IPS DF 4.7 (cell line): ENCODE measurements around the gene KLF14.
"Not testable (repeated sequence)": the region's sequence is repeated elsewhere in the genome, so short reads cannot be mapped to it uniquely, and the experiment has no call there.

Experiments used
- DNase-seq: peaks from one replicate; pipeline ENCODE4 v3.0.0-alpha.2; 2013; ENCODE audit warnings: low spot score; ENCODE audit errors: extremely low read depth

KLF14 gene

GRCh38 chr7:130719541-130719940 lies 14.5 kb downstream of the KLF14 start:
- DNase-seq: no peak

GRCh38 chr7:130712416-130712815 lies 21.6 kb downstream of the KLF14 start:
- DNase-seq: no peak

- DNase-seq: no peak
Observed at GRCh38 chr7:130708766-130709165, 25.2 kb downstream of the KLF14 start.

- no peak for DNase-seq
Observed at GRCh38 chr7:130708001-130708400, 26.0 kb downstream of the KLF14 start.

GRCh38 chr7:130703851-130704250 lies 30.2 kb downstream of the KLF14 start:
- DNase-seq: no peak

GRCh38 chr7:130701650-130702049 lies 32.4 kb downstream of the KLF14 start:
- no peak for DNase-seq

- no peak for DNase-seq
Observed at GRCh38 chr7:130700760-130701159, 33.2 kb downstream of the KLF14 start.

- DNase-seq: no peak
Observed at GRCh38 chr7:130699686-130700085, 34.3 kb downstream of the KLF14 start.

GRCh38 chr7:130697820-130698219 lies 36.2 kb downstream of the KLF14 start:
- DNase-seq: no peak

GRCh38 chr7:130695840-130696239 lies 38.2 kb downstream of the KLF14 start:
- DNase-seq: no peak

GRCh38 chr7:130692396-130692795 lies 41.6 kb downstream of the KLF14 start:
- DNase-seq: not testable (repeated sequence)

- DNase-seq: no peak
Observed at GRCh38 chr7:130689683-130690082, 44.3 kb downstream of the KLF14 start.

GRCh38 chr7:130683026-130683425 lies 51.0 kb downstream of the KLF14 start:
- no peak for DNase-seq
